GM23338 (cell line): ENCODE results near the gene GP1BB.

Experiments used
- CREB1 ChIP-seq: fragments of 250-450 bp; sonication (Bioruptor Pico); IDR thresholded peaks from 2 replicates; pipeline ENCODE4 v1.5.0; 2020; ENCODE audit warnings: low read depth, mild to moderate bottlenecking, moderate library complexity
- EZH2 ChIP-seq: fragments of 200-600 bp; sonication (generic); IDR thresholded peaks from one replicate; pipeline ENCODE4 v1.8.0; 2017; ENCODE audit warnings: antibody characterized with exemption, mild to moderate bottlenecking, low read depth; ENCODE audit not compliant: unreplicated experiment
- EZH2phosphoT487 ChIP-seq: fragments of 200-600 bp; sonication (generic); IDR thresholded peaks from one replicate; pipeline ENCODE4 v1.8.1; 2018; ENCODE audit warnings: antibody characterized with exemption; ENCODE audit not compliant: unreplicated experiment
- POLR2AphosphoS5 ChIP-seq: IDR thresholded peaks from 2 replicates; pipeline ENCODE4 v1.6.1; 2016; ENCODE audit warnings: antibody characterized with exemption, low read depth
- TF ChIP-seq, protein P1 (sequence below), 2 experiments: fragments of 200-600 bp in 1 of 2; sonication (generic) in 1 of 2; conservative IDR thresholded peaks; 2 replicates each; pipeline versions ENCODE4 v1.5.1 to v1.6.1; 2016 to 2017; ENCODE audit warnings: antibody characterized with exemption in 2 of 2, low read depth in 2 of 2, mild to moderate bottlenecking in 2 of 2, moderate library complexity in 1 of 2
- TF ChIP-seq, protein P2 (sequence below): IDR thresholded peaks from one replicate; pipeline ENCODE4 v1.6.1; 2018; ENCODE audit warnings: antibody characterized with exemption; ENCODE audit not compliant: unreplicated experiment
- TF ChIP-seq, protein P3 (sequence below): IDR thresholded peaks from 2 replicates; pipeline ENCODE4 v1.6.1; 2016; ENCODE audit warnings: antibody characterized with exemption

DNA sequence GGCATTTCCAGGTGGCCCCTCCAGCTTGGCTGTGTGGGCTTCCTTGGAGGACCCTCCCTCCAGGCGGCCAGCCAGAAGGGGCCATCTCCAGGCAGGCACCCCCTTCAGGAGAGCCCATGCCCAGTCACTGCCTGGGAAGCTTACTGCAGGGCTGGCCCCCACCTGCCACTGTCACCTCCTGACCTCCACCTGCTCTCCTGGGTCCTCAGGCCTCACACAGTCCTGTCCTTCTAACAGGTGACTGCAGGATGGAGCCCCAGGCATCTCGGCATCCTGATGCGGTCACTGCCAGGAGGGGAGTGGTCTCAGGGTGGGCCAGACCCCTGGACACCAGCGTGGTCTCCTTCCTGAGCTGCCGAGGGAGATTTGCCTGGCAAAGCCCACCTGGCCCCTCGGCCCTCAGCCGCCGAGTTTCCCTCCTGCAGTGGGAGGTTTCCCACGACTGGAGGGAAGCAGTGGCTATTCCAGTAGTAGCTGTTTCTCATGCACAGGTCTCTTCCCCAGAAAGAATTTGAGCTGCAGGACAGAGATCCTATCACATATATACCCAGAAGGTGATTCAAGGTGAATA is 50.2 kb downstream of the GP1BB start:
- TF ChIP-seq, protein P1, sequence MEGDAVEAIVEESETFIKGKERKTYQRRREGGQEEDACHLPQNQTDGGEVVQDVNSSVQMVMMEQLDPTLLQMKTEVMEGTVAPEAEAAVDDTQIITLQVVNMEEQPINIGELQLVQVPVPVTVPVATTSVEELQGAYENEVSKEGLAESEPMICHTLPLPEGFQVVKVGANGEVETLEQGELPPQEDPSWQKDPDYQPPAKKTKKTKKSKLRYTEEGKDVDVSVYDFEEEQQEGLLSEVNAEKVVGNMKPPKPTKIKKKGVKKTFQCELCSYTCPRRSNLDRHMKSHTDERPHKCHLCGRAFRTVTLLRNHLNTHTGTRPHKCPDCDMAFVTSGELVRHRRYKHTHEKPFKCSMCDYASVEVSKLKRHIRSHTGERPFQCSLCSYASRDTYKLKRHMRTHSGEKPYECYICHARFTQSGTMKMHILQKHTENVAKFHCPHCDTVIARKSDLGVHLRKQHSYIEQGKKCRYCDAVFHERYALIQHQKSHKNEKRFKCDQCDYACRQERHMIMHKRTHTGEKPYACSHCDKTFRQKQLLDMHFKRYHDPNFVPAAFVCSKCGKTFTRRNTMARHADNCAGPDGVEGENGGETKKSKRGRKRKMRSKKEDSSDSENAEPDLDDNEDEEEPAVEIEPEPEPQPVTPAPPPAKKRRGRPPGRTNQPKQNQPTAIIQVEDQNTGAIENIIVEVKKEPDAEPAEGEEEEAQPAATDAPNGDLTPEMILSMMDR (conservative IDR thresholded peaks at IDR 0.05; ENCODE audit: low read depth in 2 of 2), result no peak
- TF ChIP-seq EZH2, result no peak
- TF ChIP-seq CREB1 (CRISPR knock-in tag), result no peak
- no peak for TF ChIP-seq POLR2AphosphoS5
- TF ChIP-seq, protein P2, sequence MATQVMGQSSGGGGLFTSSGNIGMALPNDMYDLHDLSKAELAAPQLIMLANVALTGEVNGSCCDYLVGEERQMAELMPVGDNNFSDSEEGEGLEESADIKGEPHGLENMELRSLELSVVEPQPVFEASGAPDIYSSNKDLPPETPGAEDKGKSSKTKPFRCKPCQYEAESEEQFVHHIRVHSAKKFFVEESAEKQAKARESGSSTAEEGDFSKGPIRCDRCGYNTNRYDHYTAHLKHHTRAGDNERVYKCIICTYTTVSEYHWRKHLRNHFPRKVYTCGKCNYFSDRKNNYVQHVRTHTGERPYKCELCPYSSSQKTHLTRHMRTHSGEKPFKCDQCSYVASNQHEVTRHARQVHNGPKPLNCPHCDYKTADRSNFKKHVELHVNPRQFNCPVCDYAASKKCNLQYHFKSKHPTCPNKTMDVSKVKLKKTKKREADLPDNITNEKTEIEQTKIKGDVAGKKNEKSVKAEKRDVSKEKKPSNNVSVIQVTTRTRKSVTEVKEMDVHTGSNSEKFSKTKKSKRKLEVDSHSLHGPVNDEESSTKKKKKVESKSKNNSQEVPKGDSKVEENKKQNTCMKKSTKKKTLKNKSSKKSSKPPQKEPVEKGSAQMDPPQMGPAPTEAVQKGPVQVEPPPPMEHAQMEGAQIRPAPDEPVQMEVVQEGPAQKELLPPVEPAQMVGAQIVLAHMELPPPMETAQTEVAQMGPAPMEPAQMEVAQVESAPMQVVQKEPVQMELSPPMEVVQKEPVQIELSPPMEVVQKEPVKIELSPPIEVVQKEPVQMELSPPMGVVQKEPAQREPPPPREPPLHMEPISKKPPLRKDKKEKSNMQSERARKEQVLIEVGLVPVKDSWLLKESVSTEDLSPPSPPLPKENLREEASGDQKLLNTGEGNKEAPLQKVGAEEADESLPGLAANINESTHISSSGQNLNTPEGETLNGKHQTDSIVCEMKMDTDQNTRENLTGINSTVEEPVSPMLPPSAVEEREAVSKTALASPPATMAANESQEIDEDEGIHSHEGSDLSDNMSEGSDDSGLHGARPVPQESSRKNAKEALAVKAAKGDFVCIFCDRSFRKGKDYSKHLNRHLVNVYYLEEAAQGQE, result no peak
- TF ChIP-seq, protein P3, sequence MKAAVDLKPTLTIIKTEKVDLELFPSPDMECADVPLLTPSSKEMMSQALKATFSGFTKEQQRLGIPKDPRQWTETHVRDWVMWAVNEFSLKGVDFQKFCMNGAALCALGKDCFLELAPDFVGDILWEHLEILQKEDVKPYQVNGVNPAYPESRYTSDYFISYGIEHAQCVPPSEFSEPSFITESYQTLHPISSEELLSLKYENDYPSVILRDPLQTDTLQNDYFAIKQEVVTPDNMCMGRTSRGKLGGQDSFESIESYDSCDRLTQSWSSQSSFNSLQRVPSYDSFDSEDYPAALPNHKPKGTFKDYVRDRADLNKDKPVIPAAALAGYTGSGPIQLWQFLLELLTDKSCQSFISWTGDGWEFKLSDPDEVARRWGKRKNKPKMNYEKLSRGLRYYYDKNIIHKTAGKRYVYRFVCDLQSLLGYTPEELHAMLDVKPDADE, result no peak
- no peak for TF ChIP-seq EZH2phosphoT487
